Endothelial cell of umbilical vein (primary cell): ENCODE measurements around the gene SRRM3.

ENCODE experiments used
- POLR2A ChIP-seq: IDR thresholded peaks from 2 replicates; pipeline ENCODE4 v1.6.1; 2012; ENCODE audit warnings: low read depth, mild to moderate bottlenecking, control low read depth, low read length
- TF ChIP-seq, protein P1 (sequence below), 2 donors: IDR thresholded peaks; 1 replicate in 1 of 2; 2 replicates in 1 of 2; pipeline ENCODE4 v1.5.1; 2011; ENCODE audit warnings: low read length in 2 of 2, mild to moderate bottlenecking in 2 of 2, moderate library complexity in 2 of 2, control low read depth in 1 of 2, inconsistent platforms in 1 of 2, low read depth in 1 of 2; ENCODE audit not compliant: insufficient read depth in 1 of 2; ENCODE audit errors: extremely low read depth in 1 of 2

DNA sequence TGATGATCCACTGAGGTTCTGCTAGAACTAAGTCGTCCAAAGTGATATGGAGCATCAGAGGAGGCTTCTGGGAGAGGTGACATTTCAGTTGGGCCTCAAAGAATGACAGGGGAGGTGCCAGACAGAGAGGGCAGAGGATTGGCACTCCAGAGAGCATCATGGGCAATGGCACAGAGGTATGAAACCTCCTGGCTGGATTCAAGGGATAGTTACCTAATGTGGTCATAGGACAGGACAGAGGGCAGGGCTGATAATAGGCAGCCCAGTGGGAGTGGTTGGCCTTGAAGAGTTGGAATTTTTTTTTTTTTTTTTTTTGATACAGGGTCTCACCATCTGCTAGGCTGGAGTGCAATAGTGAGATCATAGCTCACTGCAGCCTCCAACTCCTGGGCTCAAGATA lies 7.6 kb downstream of the SRRM3 start:
- TF ChIP-seq, protein P1, sequence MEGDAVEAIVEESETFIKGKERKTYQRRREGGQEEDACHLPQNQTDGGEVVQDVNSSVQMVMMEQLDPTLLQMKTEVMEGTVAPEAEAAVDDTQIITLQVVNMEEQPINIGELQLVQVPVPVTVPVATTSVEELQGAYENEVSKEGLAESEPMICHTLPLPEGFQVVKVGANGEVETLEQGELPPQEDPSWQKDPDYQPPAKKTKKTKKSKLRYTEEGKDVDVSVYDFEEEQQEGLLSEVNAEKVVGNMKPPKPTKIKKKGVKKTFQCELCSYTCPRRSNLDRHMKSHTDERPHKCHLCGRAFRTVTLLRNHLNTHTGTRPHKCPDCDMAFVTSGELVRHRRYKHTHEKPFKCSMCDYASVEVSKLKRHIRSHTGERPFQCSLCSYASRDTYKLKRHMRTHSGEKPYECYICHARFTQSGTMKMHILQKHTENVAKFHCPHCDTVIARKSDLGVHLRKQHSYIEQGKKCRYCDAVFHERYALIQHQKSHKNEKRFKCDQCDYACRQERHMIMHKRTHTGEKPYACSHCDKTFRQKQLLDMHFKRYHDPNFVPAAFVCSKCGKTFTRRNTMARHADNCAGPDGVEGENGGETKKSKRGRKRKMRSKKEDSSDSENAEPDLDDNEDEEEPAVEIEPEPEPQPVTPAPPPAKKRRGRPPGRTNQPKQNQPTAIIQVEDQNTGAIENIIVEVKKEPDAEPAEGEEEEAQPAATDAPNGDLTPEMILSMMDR (IDR thresholded peaks at IDR 0.05; ENCODE audit: extremely low read depth in 1 of 2, insufficient read depth in 1 of 2, low read depth in 1 of 2, low read length in 2 of 2) = no peak
- TF ChIP-seq POLR2A = no peak
